GM23248 (cell line): Measurements from ENCODE around the gene KCNK6. TPM values are rescaled to one million over a fixed set of nuclear protein-coding genes. Genes with fewer than 3 reads are reported as not detected.

Source experiments
- DNase-seq: peaks from one replicate; pipeline ENCODE4 v3.0.0-alpha.2; 2015
- H2AFZ ChIP-seq: fragments of 200-600 bp; sonication (generic); 2 replicates; pipeline ENCODE4 v1.6.1; 2016; ENCODE audit warnings: antibody characterized with exemption
- H3F3A ChIP-seq: fragments of 200-600 bp; sonication (generic); 2 replicates; pipeline ENCODE4 v1.6.1; 2016; ENCODE audit warnings: mild to moderate bottlenecking, antibody characterized with exemption, mixed run types; ENCODE audit not compliant: insufficient read depth
- H3K27ac ChIP-seq: fragments of 200-600 bp; sonication (generic); 2 replicates; pipeline ENCODE4 v1.5.1; 2016; ENCODE audit warnings: mild to moderate bottlenecking
- H3K27me3 ChIP-seq: fragments of 200-600 bp; sonication (generic); replicated peaks from 2 replicates; pipeline ENCODE4 v1.6.1; 2016; ENCODE audit warnings: mild to moderate bottlenecking; ENCODE audit not compliant: insufficient read depth
- H3K36me3 ChIP-seq: fragments of 200-600 bp; sonication (generic); 2 replicates; pipeline ENCODE4 v1.6.1; 2016; ENCODE audit warnings: low read depth, mild to moderate bottlenecking
- H3K4me1 ChIP-seq: fragments of 200-600 bp; sonication (generic); 2 replicates; pipeline ENCODE4 v1.6.1; 2016; ENCODE audit warnings: mild to moderate bottlenecking; ENCODE audit not compliant: insufficient read depth
- H3K4me2 ChIP-seq: fragments of 200-600 bp; sonication (generic); one replicate; pipeline ENCODE4 v1.6.1; 2016; ENCODE audit warnings: mild to moderate bottlenecking; ENCODE audit not compliant: unreplicated experiment
- H3K4me3 ChIP-seq: fragments of 200-600 bp; sonication (generic); 2 replicates; pipeline ENCODE4 v1.5.1; 2016; ENCODE audit warnings: mild to moderate bottlenecking
- H3K79me2 ChIP-seq: fragments of 200-600 bp; sonication (generic); 2 replicates; pipeline ENCODE4 v1.6.1; 2016; ENCODE audit warnings: mild to moderate bottlenecking; ENCODE audit not compliant: insufficient read depth
- H3K9ac ChIP-seq: fragments of 200-600 bp; sonication (generic); 2 replicates; pipeline ENCODE4 v1.6.1; 2016; ENCODE audit warnings: mild to moderate bottlenecking
- H3K9me2 ChIP-seq: fragments of 200-600 bp; sonication (generic); 2 replicates; pipeline ENCODE4 v1.6.1; 2016; ENCODE audit warnings: mixed run types, mild to moderate bottlenecking, moderate library complexity; ENCODE audit not compliant: insufficient read depth
- H3K9me3 ChIP-seq: fragments of 200-600 bp; sonication (generic); one replicate; pipeline ENCODE4 v1.6.1; 2017; ENCODE audit warnings: low read depth
- H4K20me1 ChIP-seq: fragments of 200-600 bp; sonication (generic); 2 replicates; pipeline ENCODE4 v1.6.0; 2016; ENCODE audit not compliant: insufficient read depth
- EZH2 ChIP-seq: fragments of 200-600 bp; sonication (generic); IDR thresholded peaks from 2 replicates; pipeline ENCODE4 v1.6.1; 2018; ENCODE audit warnings: antibody characterized with exemption, mild to moderate bottlenecking; ENCODE audit not compliant: insufficient read depth, poor library complexity, severe bottlenecking
- EZH2phosphoT487 ChIP-seq: fragments of 200-600 bp; sonication (generic); IDR thresholded peaks from 2 replicates; pipeline ENCODE4 v1.6.1; 2018; ENCODE audit warnings: antibody characterized with exemption, moderate library complexity, mild to moderate bottlenecking, low read depth; ENCODE audit not compliant: insufficient read depth
- WGBS, 2 experiments: methylation state at CpG; one replicate each; pipeline ENCODE4 v1.1.6; 2015 to 2017; ENCODE audit warnings: low lambda C conversion rate in 2 of 2, low coverage in 1 of 2; ENCODE audit errors: missing lambda C conversion rate in 2 of 2; 5-methylcytosine and 5-hydroxymethylcytosine counted together
- in situ Hi-C: fragments of 300-500 bp; cut with MboI; formaldehyde crosslinking; loops from 2 replicates; pipeline ENCODE4 v1.15.0; 2020
- polyA plus RNA-seq: library from polyadenylated mRNA; unstranded; fragments of >200 nt; fragmentation: Nextera tagmentation; extraction: Ambion mirVana; gene quantifications from 2 replicates; pipeline ENCODE4 v1.2.1, GENCODE V29; 2016
- total RNA-seq: library from RNA; depleted of rRNA; stranded (reverse); fragments of >200 nt; shearing (Covaris generic); gene quantifications from 2 replicates; pipeline ENCODE4 v1.2.3, GENCODE V29; 2014

Gene KCNK6
- total and polyA plus RNA-seq, 2 experiments from 2014 or later: 12.1 to 15.5 TPM

DNA sequence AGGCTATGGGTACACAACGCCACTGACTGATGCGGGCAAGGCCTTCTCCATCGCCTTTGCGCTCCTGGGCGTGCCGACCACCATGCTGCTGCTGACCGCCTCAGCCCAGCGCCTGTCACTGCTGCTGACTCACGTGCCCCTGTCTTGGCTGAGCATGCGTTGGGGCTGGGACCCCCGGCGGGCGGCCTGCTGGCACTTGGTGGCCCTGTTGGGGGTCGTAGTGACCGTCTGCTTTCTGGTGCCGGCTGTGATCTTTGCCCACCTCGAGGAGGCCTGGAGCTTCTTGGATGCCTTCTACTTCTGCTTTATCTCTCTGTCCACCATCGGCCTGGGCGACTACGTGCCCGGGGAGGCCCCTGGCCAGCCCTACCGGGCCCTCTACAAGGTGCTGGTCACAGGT, 6.9 kb downstream of the KCNK6 start:
- WGBS, 2 experiments: 89 to 92% methylated on average over 22 of the region's 22 CpGs
- H3K36me3 ChIP-seq: peaks cover 31% of the 10 kb centered on the region; the same call in 1 of the 2 replicates

DNA sequence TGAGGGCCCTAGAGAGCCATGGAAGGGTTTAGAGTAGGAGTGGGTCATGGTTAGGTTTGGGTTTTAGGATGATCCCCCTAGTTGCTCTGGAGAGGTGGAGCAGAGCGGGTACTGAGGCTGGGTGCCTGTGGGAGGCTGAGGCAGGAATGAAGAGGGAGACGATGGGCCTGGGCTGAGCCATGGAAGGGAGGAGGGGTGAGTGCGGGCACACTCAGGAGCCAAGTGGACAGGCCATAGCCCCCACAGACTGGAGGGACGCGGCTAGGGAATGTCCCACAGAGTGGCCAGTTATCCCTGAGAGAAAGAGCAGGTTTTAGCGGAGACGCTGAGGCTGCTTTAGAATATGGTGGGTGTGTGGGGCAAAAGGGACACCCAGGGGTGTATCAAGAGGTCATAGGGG, 10.0 kb downstream of the KCNK6 start:
- WGBS, 2 experiments: 94 to 99% methylated on average over 7 of the region's 7 CpGs
- Histone ChIP-seq H3K9me2 (no peaks in the 10 kb centered on the region), H3K4me1 (no peaks in the 10 kb centered on the region), H4K20me1 (no peaks in the 10 kb centered on the region), H3K27me3 (no peaks in the 10 kb centered on the region), H3K9ac (no peak overlapping the region), H2AFZ (no peak overlapping the region), H3K4me3 (no peak overlapping the region), H3K4me2 (no peak overlapping the region), H3F3A (peaks cover 10% of the 10 kb centered on the region; the same call in 1 of the 2 replicates), H3K36me3 (peaks cover 31% of the 10 kb centered on the region; the same call in 1 of the 2 replicates), H3K27ac (no peak overlapping the region), H3K9me3 (no peaks in the 10 kb centered on the region), H3K79me2 (no peaks in the 10 kb centered on the region)
- DNase-seq: no peak
- in situ Hi-C loops: loop anchor here (5.0 kb wide), 1 partner anchor 77 kb away; no protein-coding TSS in a partner anchor
- no peak for TF ChIP-seq EZH2phosphoT487
- TF ChIP-seq EZH2: no peak

More for the DNA sequence above, 6.9 kb downstream of the KCNK6 start:
- peaks cover 20% of the 10 kb centered on the region for H3K79me2 ChIP-seq
- peaks cover 7% of the 10 kb centered on the region for H3K4me1 ChIP-seq
- H3F3A ChIP-seq: peaks cover 6% of the 10 kb centered on the region; the same call in 1 of the 2 replicates
- no peaks in the 10 kb centered on the region for H3K9me3 ChIP-seq
- H3K4me3 ChIP-seq: no peak overlapping the region
- peaks cover 4% of the 10 kb centered on the region; the same call in 1 of the 2 replicates for H4K20me1 ChIP-seq
- no peak overlapping the region for H3K27ac ChIP-seq
- H3K27me3 ChIP-seq: no peaks in the 10 kb centered on the region
- TF ChIP-seq EZH2phosphoT487 (no peak), EZH2 (no peak)
- no peak overlapping the region for H3K9ac ChIP-seq
- no peaks in the 10 kb centered on the region for H3K9me2 ChIP-seq
- no peak for DNase-seq
- in situ Hi-C loops: no loop called here
- H2AFZ ChIP-seq: no peak overlapping the region
- no peak overlapping the region for H3K4me2 ChIP-seq

DNA sequence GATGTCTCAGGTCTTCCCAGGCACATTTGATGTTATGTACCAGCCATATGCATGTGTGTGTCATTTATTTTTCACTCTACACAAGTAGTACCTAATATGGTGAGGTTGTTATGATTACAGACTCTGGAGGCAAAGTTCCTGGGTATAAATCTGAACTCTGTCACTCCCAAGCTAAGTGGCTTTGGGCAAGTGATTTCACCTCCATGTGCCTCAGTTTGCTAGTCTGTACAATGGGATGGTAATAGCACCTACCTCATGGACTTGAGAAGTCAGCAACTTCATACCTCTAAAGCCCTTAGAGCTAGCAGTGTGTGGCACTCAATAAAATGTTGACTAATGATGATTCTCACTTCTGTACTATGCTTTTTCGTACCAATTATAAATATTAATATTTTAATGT, 12.1 kb downstream of the KCNK6 start:
- H3K79me2 ChIP-seq: no peaks in the 10 kb centered on the region
- no peak overlapping the region for H3K4me2 ChIP-seq
- no peaks in the 10 kb centered on the region for H3K4me1 ChIP-seq
- H3K9me3 ChIP-seq: no peaks in the 10 kb centered on the region
- no peaks in the 10 kb centered on the region for H3K9me2 ChIP-seq
- 65 to 69% methylated on average over 1 of the region's 1 CpG for WGBS, 2 experiments
- no peak overlapping the region for H3K4me3 ChIP-seq
- no peak for DNase-seq
- H3K27ac ChIP-seq: no peak overlapping the region
- peaks cover 20% of the 10 kb centered on the region; the same call in 1 of the 2 replicates for H3K36me3 ChIP-seq
- H3K27me3 ChIP-seq: no peaks in the 10 kb centered on the region
- in situ Hi-C loops: loop anchor here (5.0 kb wide), 1 partner anchor 79 kb away; no protein-coding TSS in a partner anchor
- no peaks in the 10 kb centered on the region for H4K20me1 ChIP-seq
- no peak overlapping the region for H2AFZ ChIP-seq
- no peak overlapping the region for H3K9ac ChIP-seq
- no peak for TF ChIP-seq EZH2
- TF ChIP-seq EZH2phosphoT487: no peak
- H3F3A ChIP-seq: peaks cover 10% of the 10 kb centered on the region; the same call in 1 of the 2 replicates

DNA sequence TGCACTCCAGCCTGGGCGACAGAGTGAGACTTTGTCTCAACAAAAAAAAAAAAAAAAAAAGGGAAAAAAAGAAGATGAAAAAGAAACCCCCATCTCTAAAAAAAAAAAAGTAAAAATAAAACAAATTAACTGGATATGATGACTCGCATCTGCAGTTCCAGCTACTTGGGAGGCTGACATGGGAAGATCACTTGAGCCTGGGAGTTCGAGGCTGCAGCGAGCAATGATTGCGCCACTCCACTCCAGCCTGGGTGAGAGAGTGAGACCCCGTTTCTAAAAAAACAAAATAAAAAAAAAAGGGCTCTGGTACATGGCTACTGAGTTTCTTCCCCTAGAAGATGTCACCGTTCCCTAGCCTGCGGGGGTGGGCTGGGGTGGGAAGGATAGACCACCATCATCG, 13.6 kb downstream of the KCNK6 start:
- TF ChIP-seq EZH2: no peak
- peak; percentile 36 for DNase-seq
- no peaks in the 10 kb centered on the region for H3K9me2 ChIP-seq
- no peak overlapping the region for H3K27ac ChIP-seq
- H3K9ac ChIP-seq: no peak overlapping the region
- no peaks in the 10 kb centered on the region for H3K27me3 ChIP-seq
- H4K20me1 ChIP-seq: no peaks in the 10 kb centered on the region
- no peaks in the 10 kb centered on the region for H3K9me3 ChIP-seq
- no peak overlapping the region for H3K4me2 ChIP-seq
- no peak overlapping the region for H3K4me3 ChIP-seq
- H2AFZ ChIP-seq: no peak overlapping the region
- WGBS, 2 experiments: 76 to 80% methylated on average over 8 to 9 of the region's 9 CpGs
- in situ Hi-C loops: loop anchor here (5.0 kb wide), 1 partner anchor 81 kb away; no protein-coding TSS in a partner anchor
- H3K4me1 ChIP-seq: no peaks in the 10 kb centered on the region
- no peaks in the 10 kb centered on the region for H3K79me2 ChIP-seq
- H3K36me3 ChIP-seq: 0 out of 2 replicates have a peak, but pooled peaks cover 5% of the 10 kb centered on the region
- peaks cover 10% of the 10 kb centered on the region; the same call in 1 of the 2 replicates for H3F3A ChIP-seq
